Glomerular visceral epithelial cell (primary cell): Measurements from ENCODE around the gene ARPC5.
"Not testable (repeated sequence)": the region's sequence is repeated elsewhere in the genome, so short reads cannot be mapped to it uniquely, and the experiment has no call there.

Experiments used
- DNase-seq: peaks from one replicate; pipeline ENCODE4 v3.0.0-alpha.2; 2016; ENCODE audit errors: extremely low spot score

Gene ARPC5

GRCh38 chr1:183635606-183636333, at the start of gene ARPC5:
TSS of gene ARPC5 (minus strand) at chr1:183635783. CDS start at chr1:183635659, 124 bp downstream.
- peak; percentile 99 for DNase-seq

DNA sequence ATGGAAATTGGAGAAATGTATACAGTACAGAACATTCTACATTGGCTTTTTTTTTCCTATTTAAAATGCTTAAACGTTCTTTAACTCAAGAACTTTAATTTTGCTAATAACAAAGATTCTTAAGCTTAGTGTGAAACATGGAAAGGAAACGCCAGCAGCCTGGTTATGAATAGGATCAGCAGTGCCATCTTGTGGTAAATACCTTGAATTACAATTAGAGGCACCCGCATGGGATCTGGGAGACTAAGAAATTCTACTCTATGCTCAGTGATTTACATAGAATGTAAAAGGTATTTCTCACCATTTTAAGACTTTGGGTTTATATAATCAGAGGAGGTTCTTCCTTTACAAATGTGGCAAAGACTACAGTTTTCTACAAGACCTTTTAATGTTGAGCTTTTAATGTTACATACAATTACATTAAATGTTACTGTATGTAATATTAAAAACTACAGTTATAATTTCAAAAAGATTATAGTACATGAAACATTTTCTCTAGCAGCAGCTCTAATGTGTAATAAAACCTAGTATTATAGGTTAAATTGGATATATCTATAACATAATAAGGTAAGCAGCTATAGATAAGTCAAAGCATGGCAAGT, 49.6 kb upstream of the ARPC5 start:
- peak; percentile 51 for DNase-seq

GRCh38 chr1:183679363-183679762, 43.8 kb upstream of the ARPC5 start:
- DNase-seq, result not testable (repeated sequence)

DNA sequence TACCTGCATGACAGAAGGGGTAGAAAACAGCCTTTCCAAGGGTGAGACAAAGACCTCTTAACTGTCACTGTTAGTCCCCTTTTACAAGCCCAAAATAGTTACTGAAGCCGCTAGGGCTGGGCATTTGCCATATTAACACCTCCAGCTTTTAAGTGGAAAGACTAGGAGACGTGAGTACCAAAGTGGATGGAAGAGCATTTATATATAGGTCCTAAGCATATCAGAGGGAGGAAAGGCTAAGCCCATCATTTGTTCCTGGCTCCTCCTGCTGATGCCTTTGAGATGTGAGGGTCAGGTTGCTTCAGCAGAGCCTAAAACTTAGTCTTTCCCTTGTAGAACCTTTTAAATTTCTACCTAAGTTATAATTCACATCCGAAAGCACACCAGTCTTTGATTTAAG, 43.2 kb upstream of the ARPC5 start:
- no peak for DNase-seq

GRCh38 chr1:183676586-183677189, 41.1 kb upstream of the ARPC5 start:
- DNase-seq, result no peak

DNA sequence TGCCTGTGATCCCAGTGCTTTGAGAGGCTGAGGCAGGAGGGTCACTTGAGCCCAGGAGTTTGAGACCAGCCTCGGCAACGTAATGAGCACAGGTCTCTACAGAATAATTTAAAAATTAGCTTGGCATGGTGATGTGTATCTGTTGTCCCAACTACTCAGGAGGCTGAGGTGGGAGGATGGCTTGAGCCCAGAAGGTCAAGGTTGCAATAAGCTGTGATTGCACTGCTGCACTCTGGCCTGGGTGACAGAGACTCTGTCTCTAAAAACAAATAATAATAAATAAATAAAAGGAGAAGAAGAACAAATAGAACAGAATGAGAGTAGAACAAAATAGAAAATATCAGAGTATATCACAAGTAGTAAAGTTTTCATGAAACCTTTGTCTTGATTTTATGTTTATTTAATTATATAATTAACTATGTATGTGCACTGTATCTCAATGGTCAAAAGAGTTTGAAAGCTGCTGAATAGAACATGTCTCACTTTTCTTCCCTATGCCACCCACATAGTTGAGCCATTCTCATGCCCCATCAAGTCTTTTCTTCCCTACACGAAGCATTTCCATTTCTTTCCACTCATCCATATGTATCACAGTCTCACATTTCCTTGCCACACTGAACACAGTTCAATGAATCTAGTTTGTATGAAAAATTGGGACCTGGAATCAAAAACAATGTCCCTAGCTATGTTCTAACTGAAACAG, 40.5 kb upstream of the ARPC5 start:
- DNase-seq, result no peak

- DNase-seq, result no peak
These were observed 39.8 kb upstream of the ARPC5 start for GRCh38 chr1:183675381-183675780.

GRCh38 chr1:183674886-183675285, 39.3 kb upstream of the ARPC5 start:
- DNase-seq, result no peak

DNA sequence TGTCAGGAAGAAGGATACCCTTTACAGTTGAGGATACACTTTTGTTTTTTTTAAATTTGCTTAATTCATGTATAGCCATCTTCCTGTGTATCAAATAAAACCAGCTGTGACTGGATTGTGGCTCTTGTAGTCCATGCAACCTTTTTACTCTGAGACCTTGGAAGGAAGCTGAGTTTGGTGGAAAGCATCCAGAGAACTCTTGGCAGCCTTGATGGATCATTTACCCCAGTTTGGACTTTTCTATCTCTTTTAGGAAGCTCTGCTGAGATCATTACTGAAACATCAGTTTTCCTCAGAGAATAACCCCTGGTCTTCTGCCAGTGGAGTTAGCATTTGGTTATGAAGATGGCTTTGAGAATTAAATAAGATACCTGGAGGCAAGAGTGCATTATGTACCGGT, 38.8 kb upstream of the ARPC5 start:
- DNase-seq, result no peak

DNA sequence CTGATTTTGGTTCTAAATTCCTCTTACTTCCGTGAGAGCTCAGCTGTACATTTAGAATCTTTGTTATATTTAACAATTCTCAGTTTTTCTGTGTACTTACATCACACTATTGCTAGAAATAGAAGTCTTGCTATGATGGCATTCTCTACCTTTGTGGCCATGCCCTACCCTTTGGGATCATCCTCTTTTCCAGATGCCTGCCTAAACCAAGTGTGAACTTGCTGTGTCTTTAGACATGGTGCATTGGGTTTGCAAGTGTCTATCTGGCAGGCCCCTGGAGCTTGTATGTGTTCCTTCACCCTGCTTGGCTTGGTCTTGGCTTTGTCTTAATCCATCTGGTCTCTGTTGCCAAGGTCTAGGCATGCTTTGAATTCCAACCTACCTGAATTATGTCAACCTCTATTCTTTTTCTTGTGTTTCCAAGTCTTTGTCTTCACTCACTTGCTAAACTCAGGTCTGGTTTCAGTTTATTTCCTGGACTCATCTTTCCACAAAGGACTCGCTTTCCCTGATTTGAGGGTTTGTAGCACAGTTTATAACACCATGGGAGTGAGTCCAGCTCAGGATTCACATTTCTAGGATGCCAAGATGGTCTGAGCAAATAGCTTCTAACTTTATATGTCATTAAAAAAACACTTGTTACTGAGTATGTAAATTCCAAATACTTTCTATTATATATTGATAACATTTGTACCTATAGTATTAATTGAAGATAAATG, 38.2 kb upstream of the ARPC5 start:
- no peak for DNase-seq

- no peak for DNase-seq
These were observed 34.6 kb upstream of the ARPC5 start for GRCh38 chr1:183670169-183670568.

DNA sequence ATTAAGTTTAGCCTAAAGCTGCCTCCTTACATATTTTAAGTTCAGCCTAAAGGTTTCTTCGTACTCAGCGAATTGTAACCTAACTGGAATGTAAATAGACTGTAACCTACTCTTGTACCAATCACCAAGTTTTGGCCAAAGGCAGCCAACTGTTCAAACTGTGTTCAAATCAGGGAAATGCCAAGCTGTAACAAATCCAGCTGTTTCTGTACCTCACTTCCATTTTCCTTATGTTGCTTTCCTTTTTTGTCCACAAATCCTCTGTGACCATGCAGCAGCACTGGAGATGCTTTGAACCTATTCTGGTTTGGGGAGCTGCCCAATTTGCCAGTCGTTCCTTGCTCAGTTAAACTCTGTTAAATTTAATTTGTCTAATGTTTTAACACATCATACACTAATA, 20.8 kb upstream of the ARPC5 start:
- no peak for DNase-seq

- DNase-seq, result peak; percentile 82
These were observed 20.0 kb upstream of the ARPC5 start for GRCh38 chr1:183655562-183656075.

DNA sequence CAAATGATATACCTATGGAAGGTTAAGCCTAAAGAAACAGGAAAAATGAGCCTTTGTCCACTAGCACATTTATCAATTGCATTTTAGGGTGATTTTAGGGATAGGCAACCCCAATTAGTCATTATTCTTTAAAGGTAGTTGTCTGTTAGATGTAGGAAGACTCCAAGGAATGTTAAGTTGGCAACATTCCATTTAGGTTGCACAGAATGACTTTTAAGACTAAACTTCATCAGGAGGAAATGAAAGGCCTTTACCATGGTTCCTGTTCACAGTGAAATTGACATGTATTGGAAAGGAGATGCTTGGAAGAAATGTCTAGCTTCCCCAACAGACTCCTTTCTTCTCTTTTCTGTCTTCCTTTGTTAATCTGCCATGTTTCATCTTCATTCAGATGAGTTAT, 19.1 kb upstream of the ARPC5 start:
- peak; percentile 20 for DNase-seq

DNA sequence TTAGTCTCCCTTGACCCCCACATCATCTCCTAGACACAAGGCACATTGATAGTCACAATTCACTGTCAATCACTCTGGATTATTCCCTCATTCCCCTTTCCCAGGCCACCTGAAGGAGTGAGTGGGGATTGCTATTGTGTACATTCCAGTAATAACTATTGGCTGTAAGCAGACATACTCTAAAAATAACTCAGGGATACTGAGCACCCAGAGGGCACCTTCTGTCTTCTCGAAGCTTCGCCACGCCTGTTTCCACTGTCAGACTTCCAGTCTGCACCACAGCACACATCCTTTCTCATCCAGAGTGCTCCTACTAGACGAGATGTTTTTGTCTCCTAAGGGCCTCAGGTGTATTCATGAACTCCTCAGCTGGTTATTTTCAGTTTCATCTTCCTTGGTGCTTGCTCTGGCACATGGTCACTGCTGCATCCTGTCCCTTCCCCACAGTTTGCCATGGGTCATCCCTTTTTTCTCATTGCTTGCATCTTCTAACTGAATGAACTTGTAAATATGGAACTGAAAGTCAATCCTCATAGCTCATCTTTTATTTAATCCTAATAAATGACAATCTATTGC, 18.4 kb upstream of the ARPC5 start:
- no peak for DNase-seq

DNA sequence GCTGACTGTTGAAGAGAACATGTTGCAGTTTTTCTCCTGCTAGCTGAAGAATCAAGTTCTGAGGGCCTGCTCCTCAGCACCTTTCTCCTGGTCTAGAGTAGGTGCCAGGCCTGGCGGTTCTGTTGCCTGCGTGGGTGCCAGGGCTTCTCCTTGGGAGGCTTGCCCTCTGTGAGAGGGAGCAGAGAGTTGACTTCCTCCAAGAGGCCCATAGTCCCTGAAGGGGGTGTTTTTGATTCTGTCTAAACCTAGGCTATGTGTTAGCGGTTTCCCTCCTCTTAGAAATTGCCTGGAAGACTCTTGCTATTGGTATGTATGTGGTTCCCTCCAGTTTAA, 17.8 kb upstream of the ARPC5 start:
- DNase-seq, result no peak

DNA sequence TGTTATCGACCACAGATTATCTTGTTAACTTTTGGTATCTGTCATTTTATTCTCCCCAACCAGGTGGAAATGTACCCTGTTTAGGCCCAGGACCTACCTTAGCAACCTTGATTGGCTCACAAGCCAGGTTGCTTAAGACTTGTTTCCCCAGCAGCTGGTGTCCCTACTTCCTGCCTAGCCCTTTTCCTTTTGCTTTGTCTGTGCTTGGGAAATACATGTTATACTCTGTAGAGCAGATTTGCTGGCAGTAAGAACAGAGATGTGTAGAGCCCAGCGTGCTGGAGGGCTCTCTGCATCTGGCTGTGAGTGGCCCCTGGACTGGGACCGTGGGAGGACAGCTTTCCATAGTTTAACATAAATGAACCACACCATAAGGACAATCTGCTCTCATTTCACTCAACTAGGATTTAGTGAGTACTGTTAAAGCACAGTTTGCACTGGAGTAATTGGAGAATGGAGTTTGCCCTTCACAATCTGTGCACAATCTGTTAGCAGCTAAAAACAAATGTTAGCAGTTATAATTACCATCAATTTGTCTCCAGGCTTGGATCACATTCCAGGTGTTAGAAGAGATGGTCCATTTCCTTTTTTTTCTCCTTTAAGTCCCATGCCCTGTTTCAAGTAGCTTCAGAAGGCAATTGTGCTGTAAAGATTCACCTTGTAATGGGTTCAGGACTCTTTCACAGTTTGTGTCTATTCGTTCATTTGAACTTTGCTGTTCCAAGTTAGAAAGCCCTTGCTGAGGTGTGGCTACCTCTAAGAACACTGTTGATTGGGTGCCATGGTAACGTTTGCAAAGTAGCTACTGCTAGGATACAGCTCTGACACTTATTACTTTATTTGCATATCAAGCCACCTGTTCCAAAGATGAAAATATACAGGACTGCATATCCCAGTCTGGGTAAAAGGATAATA, 17.2 kb upstream of the ARPC5 start, which contains the start of gene APOBEC4:
Gene APOBEC4 (minus strand): TSS at position 770 of the 915 bp plus-strand sequence. CDS start 4,535 bp downstream, outside the sequence.
- no peak for DNase-seq

DNA sequence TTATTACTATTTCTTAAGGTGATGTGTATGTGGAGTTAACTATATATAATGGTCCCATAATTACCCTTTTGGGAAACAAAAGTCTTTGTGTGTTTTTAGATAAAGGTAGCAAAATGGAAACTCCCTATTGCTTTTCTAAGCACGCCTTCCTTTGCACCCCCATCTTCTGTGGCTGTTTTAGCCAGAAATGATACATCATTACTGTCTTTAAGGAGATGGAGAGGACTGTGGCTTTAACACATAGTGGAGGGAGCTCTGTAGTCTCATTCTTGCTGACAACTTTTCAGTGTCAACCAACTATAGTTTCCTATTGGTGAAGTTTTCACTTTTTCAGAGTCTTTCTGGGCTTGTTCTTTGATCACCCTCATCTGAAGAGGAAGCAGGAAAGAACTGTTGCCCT, 16.5 kb upstream of the ARPC5 start:
- no peak for DNase-seq

DNA sequence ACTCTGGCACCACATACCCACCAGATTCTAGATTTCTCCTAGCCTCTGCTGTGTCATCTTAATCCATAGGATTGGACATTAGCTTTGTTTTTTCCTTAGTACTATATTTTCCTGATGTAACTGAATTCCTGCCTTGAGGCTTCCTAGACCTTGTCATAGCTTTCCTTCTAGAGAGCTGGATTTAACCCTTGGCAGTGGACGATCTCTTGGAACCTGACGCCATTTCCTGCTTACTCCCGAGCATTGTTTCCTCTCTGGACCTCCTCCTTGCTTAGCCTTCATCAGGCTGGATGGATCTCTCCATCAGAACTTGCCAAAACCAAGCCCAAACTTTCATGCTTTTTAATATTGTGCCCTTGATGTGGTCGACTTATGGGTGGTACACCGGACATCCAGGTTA, 16.0 kb upstream of the ARPC5 start:
- no peak for DNase-seq

- DNase-seq, result no peak
These were observed 12.5 kb upstream of the ARPC5 start for GRCh38 chr1:183648042-183648441.
